Hepatocyte (in vitro differentiated cells): Measurements from ENCODE around the gene PDSS2.

Experiments used
- CTCF ChIP-seq: fragments of 200-600 bp; sonication (generic); IDR thresholded peaks from 2 replicates; pipeline ENCODE4 v1.5.1; 2016; ENCODE audit warnings: antibody characterized with exemption, mild to moderate bottlenecking; ENCODE audit not compliant: poor library complexity
- EZH2 ChIP-seq: fragments of 200-600 bp; sonication (generic); IDR thresholded peaks from 2 replicates; pipeline ENCODE4 v1.6.1; 2016; ENCODE audit warnings: antibody characterized with exemption, mild to moderate bottlenecking, borderline replicate concordance

GRCh38 chr6:107235511-107235910 lies 223.9 kb downstream of the PDSS2 start:
- TF ChIP-seq CTCF (no peak), EZH2 (no peak)
